CD4-positive, alpha-beta T cell treated with Interferon alpha-2 for 1 hour (primary cell): ENCODE measurements around the gene BMP8A.

Experiments used
- DNase-seq, 2 donors: peaks; one replicate each; pipeline ENCODE4 v3.0.0-alpha.2; 2020 to 2022

BMP8A gene

DNA sequence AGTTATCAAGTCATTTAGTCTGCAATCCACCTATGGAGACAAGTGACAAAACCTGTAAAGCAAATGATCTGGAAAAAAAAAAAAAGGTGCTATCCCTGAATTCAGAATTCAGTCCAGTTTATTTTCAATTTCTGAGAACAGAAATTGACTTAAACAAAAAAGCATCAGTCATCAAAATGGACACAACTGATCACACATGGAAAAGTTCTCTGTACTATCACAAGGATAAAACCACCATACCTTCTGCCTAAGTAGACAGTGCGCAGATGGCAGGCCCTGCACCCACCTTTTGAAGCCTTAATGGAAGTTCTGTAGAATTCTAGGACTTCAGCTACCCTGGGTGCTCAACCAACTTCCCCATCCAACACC lies 81.6 kb downstream of the BMP8A start:
- DNase-seq: no peak

DNA sequence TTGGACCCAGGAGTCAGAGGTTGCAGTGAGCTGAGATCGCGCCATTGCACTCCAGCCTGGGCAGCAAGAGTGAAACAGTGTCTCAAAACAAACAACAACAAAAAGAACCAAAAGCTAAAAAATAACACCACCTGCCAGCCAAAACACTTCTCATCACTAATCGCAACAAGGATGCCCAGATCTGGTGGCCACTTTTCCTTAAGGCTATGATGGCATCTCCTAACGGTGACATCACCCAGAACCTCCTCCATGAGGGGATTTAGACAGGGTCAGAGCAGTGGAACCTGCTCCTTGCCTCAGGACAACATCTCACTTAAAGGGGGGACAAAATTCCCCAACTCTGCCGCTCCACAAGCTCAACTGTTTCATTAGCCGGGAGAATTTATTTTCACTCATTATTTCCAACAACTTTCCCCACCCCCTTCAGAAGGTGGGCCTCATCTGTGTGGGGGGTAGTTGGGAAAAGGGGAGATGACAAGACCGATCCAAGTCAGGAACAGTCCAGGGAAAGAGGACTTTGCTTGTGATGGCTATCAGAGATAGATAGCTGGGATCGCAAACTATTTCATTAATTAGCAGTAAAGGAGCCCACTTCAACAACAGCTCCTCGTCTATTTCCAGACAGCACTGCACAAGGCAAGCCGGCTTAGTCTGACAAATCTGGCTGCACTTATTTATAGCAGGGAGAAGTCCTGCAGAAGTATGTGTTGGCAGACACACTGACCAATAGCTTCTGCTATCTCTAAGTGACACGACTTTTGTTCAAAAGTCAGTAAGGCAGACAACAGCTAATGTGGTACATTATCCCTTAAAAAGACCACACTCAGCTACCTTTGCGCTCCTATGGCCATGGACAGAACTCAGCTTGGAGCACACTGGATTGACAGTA lies 82.5 kb downstream of the BMP8A start:
- no peak for DNase-seq

DNA sequence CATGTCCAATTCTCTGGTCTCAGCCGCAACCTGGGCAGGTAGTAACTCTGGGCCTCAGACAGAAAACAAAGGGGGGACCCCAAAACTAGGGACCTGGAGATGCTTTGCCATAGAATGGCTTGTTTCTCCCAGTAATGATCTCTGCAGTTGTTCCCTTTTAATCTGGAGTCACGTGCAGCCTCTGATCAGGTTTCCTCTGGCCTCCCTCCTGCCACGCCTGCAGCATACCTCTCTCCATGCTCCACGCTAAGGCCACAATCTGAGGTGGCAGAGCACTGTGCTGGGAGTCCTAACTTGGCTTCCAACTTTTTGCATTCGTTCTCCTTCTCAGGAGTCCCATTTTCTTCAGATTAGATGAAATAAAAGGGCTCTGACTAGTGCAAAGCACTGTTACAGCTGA lies 83.2 kb downstream of the BMP8A start:
- DNase-seq: no peak
